GM10248 (cell line): ENCODE measurements around the gene FRMD5.

ENCODE experiments used
- CTCF ChIA-PET: fragments of 300-600 bp; sonication (Branson Sonifier 250); formaldehyde crosslinking; extraction: SDS; loops from one replicate; lab custom pipeline; 2021; ENCODE audit warnings: antibody characterized with exemption; lab: Yijun Ruan, JAX
- POLR2A ChIA-PET: fragments of 350-650 bp; sonication (Branson Sonifier 250); formaldehyde crosslinking; extraction: SDS; loops from one replicate; lab custom pipeline; 2020; ENCODE audit warnings: antibody characterized with exemption; lab: Yijun Ruan, JAX
- DNase-seq: peaks from one replicate; pipeline ENCODE4 v3.0.0; 2012; ENCODE audit errors: extremely low spot score
- CTCF ChIP-seq: IDR thresholded peaks from 2 replicates; pipeline ENCODE4 v1.5.1; 2012; ENCODE audit warnings: mild to moderate bottlenecking, low read depth; ENCODE audit errors: extremely low read depth, missing control alignments, control extremely low read depth

FRMD5 gene

GRCh38 chr15:44181410-44181809 is 13.7 kb downstream of the FRMD5 start:
- no peak for DNase-seq
- POLR2A ChIA-PET = no interaction called here
- no peak for TF ChIP-seq CTCF
- CTCF ChIA-PET = no interaction called here

- POLR2A ChIA-PET = no interaction called here
- TF ChIP-seq CTCF = no peak
- CTCF ChIA-PET = no interaction called here
- DNase-seq = no peak
Observed at GRCh38 chr15:44177139-44177538, 17.9 kb downstream of the FRMD5 start.

- no peak for DNase-seq
- ChIA-PET CTCF (no interaction called here), POLR2A (interaction anchor here (0.6 kb wide), 1 partner anchor 164 kb away, joined by 3 read pairs; no protein-coding TSS in a partner anchor)
- no peak for TF ChIP-seq CTCF
Observed at GRCh38 chr15:44173813-44174212, 21.3 kb downstream of the FRMD5 start.

- POLR2A ChIA-PET = no interaction called here
- TF ChIP-seq CTCF = no peak
- DNase-seq = no peak
- CTCF ChIA-PET = no interaction called here
Observed at GRCh38 chr15:44163370-44163769, 31.7 kb downstream of the FRMD5 start.

- CTCF ChIA-PET = interaction anchor here (0.6 to 1.3 kb wide), 3 partner anchors 8 to 91 kb away, joined by 3 to 4 read pairs (median 3); no protein-coding TSS in a partner anchor
- TF ChIP-seq CTCF = no peak
- POLR2A ChIA-PET = interaction anchor here (0.5 kb wide), 1 partner anchor 112 kb away, joined by 7 read pairs; no protein-coding TSS in a partner anchor
- DNase-seq = no peak
Observed at GRCh38 chr15:44160796-44161195, 34.3 kb downstream of the FRMD5 start.

- TF ChIP-seq CTCF = no peak
- CTCF ChIA-PET = no interaction called here
- POLR2A ChIA-PET = no interaction called here
- DNase-seq = no peak
Observed at GRCh38 chr15:44159492-44159891, 35.6 kb downstream of the FRMD5 start.
